Measurements from ENCODE around the gene S100Z. TPM values are rescaled to one million over a fixed set of nuclear protein-coding genes. Genes with fewer than 3 reads are reported as not detected.
"Not testable (repeated sequence)": the region's sequence is repeated elsewhere in the genome, so short reads cannot be mapped to it uniquely, and the experiment has no call there.

The S100Z gene
- total RNA-seq, 2 donors from 2014 or later: 0.31 TPM; not detected in 1

DNA sequence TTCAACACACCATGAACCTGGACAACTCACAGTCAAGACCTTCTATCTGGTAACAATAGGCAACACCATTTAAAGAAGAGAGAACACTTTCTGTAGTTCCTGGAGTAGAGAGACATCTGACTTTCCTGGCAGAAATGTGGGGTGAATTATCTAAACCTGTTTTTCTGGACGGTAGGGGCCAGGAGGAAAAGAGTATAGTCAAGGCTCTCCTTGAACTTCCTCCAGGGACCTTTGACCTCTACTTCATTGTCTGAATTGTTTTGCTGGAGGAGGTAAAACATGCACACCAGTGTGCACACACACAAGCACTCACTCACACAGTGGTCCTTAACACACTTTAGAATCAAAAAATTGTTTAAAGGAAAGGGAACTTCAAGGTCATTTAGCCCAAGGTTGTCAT lies 13.2 kb downstream of the S100Z start:
- intact Hi-C loops (cut with DNase I, micrococcal nuclease): no loop called here
- no peak for DNase-seq
- ATAC-seq: peak; percentile 58

DNA sequence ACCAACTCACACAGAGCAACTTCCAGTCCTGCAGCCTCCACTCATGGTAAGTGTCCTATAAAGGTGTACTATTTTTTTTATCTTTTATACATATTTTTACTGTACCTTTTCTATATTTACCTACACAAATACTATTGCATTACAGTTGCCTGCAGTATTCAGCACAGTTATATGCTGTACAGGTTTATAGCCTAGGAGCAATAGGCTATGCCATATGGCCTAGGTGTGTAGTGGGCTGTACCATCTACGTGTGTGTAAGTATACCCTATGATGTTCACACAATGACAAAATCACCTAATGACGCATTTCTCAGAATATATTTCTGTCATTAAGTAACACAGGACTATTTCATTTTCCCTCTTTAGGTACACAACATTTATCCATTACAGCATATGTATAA lies 16.7 kb downstream of the S100Z start:
- ATAC-seq: peak; percentile 66
- no peak for DNase-seq
- intact Hi-C loops (cut with DNase I, micrococcal nuclease): no loop called here

- intact Hi-C loops (cut with DNase I, micrococcal nuclease): no loop called here
- DNase-seq: no peak
- ATAC-seq: no peak
Observed at GRCh38 chr5:76867038-76867437, 17.2 kb downstream of the S100Z start.

GRCh38 chr5:76867827-76868693 lies 18.2 kb downstream of the S100Z start:
- ATAC-seq: peak; percentile 81
- intact Hi-C loops (cut with DNase I, micrococcal nuclease): no loop called here
- peak in 1 of 2 donors; percentile 73 for DNase-seq

- intact Hi-C loops (cut with DNase I, micrococcal nuclease): loop anchor here in 1 of 2 donors (10.0 kb wide), 1 partner anchor 135 kb away; no protein-coding TSS in a partner anchor
- DNase-seq (no peak), ATAC-seq (no peak)
Observed at GRCh38 chr5:76870046-76870445, 20.2 kb downstream of the S100Z start.

GRCh38 chr5:76874088-76874581 lies 24.3 kb downstream of the S100Z start:
- ATAC-seq (peak; percentile 36), DNase-seq (no peak)
- intact Hi-C loops (cut with DNase I, micrococcal nuclease): loop anchor here in 1 of 2 donors (10.0 kb wide), 1 partner anchor 131 kb away; no protein-coding TSS in a partner anchor

DNA sequence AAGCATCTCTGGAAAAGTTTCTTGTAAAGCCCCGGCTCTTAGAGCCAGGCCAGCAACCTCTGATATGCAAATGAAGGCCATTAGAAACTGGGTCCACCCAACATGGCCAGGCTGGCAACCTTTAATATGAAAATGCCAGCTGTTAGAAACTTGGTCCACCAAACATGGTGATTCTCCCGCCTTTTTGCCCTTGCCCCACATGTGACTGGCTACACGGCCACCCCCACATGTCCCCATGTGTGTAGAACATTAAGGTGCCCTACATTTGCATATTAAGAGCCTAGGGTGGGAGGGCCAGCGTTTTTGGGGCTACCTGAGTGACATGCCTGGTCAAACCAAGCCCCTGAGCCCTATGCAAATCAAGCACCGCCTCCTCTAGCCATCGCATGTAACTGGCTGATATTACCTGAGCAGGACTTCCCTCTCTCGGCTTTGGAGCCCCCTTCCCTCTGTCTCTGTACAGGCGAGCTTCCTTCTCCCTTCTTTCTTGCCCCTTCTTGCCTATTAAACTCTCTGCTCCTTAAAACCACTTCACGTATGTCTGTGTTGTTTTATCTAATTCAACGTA lies 39.0 kb downstream of the S100Z start:
- DNase-seq (no peak), ATAC-seq (no peak)
- intact Hi-C loops (cut with DNase I, micrococcal nuclease): no loop called here

- no peak for ATAC-seq
- intact Hi-C loops (cut with DNase I, micrococcal nuclease): no loop called here
- no peak for DNase-seq
Observed at GRCh38 chr5:76893294-76893693, 43.5 kb downstream of the S100Z start.

GRCh38 chr5:76896196-76896595 lies 46.4 kb downstream of the S100Z start:
- no peak for ATAC-seq
- intact Hi-C loops (cut with DNase I, micrococcal nuclease): no loop called here
- no peak for DNase-seq

GRCh38 chr5:76901522-76901921 lies 51.7 kb downstream of the S100Z start:
- ATAC-seq (no peak), DNase-seq (no peak)
- intact Hi-C loops (cut with DNase I, micrococcal nuclease): no loop called here

GRCh38 chr5:76908166-76908565 lies 58.4 kb downstream of the S100Z start:
- intact Hi-C loops (cut with DNase I, micrococcal nuclease): no loop called here
- ATAC-seq: no peak

DNA sequence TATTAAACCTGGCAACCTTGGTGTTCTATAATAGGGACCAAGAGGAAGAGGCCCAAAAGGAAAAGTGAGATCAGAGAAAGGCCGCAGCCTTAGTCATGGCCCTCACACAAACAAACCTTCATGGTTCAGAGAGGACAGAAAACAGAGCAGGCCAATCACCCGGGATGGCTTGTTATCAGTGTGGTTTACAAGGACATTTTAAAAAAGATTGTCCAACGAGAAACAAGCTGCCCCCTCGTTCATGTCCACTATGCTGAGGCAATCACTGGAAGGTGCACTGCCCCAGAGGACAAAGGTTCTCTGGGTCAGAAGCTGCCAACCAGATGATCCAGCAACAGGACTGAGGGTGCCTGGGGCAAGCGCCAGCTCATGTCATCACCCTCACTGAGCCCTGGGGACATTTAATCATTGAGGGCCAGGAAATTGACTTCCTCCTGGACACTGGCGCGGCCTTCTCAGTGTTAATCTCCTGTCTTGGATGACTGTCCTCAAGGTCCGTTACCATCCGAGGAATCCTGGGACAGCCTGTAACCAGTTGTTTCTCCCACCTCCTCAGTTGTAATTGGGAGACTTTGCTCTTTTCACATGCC lies 60.6 kb downstream of the S100Z start:
- intact Hi-C loops (cut with DNase I, micrococcal nuclease); DNase-seq; ATAC-seq: not testable (repeated sequence)

More at GRCh38 chr5:76908166-76908565, 58.4 kb downstream of the S100Z start:
- DNase-seq: no peak

DNA sequence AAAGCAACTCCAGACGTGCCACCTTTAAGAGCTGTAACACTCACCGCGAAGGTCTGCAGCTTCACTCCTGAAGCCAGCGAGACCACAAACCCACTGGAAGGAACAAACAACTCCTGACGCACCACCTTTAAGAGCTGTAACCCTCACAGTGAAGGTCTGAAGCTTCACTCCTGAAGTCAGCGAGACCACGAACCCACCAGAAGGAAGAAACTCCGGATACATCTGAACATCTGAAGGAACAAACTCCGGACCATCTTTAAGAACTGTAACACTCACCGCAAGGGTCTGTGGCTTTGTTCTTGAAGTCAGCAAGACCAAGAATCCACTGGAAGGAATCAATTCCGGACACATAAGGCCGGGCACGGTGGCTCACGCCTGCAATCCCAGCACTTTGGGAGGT lies 64.9 kb downstream of the S100Z start:
- intact Hi-C loops (cut with DNase I, micrococcal nuclease); ATAC-seq; DNase-seq: not testable (repeated sequence)

DNA sequence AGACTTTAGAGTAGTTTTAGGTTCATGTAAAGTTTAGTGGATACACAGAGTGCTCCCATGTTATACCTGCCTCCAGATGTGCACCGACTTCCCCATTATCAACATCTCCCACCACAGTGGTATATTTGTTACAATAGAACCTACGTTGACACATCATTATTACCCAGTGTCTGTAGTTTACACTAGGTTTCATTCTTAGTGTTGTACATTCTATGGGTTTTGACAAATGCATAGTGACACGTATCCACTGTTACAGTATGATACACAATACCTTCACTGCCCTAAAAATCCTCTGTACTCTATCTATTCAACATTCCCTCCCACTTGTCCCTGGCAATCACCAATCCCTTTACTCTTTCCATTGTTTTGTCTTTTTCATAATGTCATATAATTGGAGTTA lies 68.7 kb downstream of the S100Z start:
- no peak for ATAC-seq
- intact Hi-C loops (cut with DNase I, micrococcal nuclease): no loop called here
- DNase-seq: no peak

DNA sequence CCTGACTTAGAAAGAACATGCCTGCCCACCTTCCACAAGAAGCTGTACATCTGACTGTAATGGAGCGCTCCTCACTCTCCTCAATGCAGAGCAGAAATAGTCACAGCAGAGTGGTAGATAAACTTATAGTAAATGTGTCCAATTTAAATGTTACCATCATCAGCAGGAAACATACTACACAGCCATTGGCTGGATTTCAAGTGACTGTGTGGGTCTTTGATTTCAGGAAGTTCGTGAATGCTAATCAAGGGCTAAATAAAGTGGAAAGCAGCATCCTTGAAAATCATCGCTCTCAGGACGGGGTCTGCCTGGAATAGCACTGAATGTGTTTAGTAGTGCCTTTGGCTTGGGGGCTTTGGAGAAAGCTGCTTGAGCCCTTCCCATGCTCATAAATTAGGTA lies 70.7 kb downstream of the S100Z start:
- ATAC-seq: no peak
- intact Hi-C loops (cut with DNase I, micrococcal nuclease): no loop called here
- DNase-seq: no peak

- ATAC-seq (no peak), DNase-seq (no peak)
- intact Hi-C loops (cut with DNase I, micrococcal nuclease): no loop called here
Observed at GRCh38 chr5:76926329-76927105, 76.7 kb downstream of the S100Z start.

- ATAC-seq: no peak
- DNase-seq: no peak
- intact Hi-C loops (cut with DNase I, micrococcal nuclease): no loop called here
Observed at GRCh38 chr5:76927961-76928360, 78.1 kb downstream of the S100Z start.

- intact Hi-C loops (cut with DNase I, micrococcal nuclease): no loop called here
- ATAC-seq (no peak), DNase-seq (no peak)
Observed at GRCh38 chr5:76930083-76930482, 80.3 kb downstream of the S100Z start.

- intact Hi-C loops (cut with DNase I, micrococcal nuclease): no loop called here
- no peak for DNase-seq
Observed at GRCh38 chr5:76938177-76938576, 88.4 kb downstream of the S100Z start.

More at GRCh38 chr5:76938177-76938576, 88.4 kb downstream of the S100Z start:
- ATAC-seq: no peak
